Upper lobe of left lung (tissue), 4 donors: ENCODE data around the gene TCTN1.

ENCODE experiments used
- CTCF ChIP-seq, 6 experiments: fragments of 450-650 bp in 4 of 6; fragments of 200-600 bp in 2 of 6; sonication (generic) in 2 of 6; IDR thresholded peaks; one replicate each; pipeline ENCODE4 v1.5.1; 2016 to 2019; ENCODE audit warnings: antibody characterized with exemption in 6 of 6
- POLR2A ChIP-seq, 4 donors: fragments of 450-650 bp; IDR thresholded peaks; one replicate each; pipeline ENCODE4 v1.5.1; 2016 to 2017; ENCODE audit warnings: antibody characterized with exemption in 4 of 4, mild to moderate bottlenecking in 2 of 4

GRCh38 chr12:110649341-110649847 is 35.5 kb downstream of the TCTN1 start:
- TF ChIP-seq POLR2A (IDR thresholded peaks at IDR 0.05), result no peak
- no peak for TF ChIP-seq CTCF (IDR thresholded peaks at IDR 0.05)
